Fibroblast of lung (primary cell): Measurements from ENCODE around the gene CYP4F12.

Experiments used
- CTCF ChIP-seq, 2 donors: IDR thresholded peaks in 1 of 2; conservative IDR thresholded peaks in 1 of 2; 1 replicate in 1 of 2; 2 replicates in 1 of 2; pipeline ENCODE4 v1.5.1; 2011 to 2012; ENCODE audit warnings: low read length in 2 of 2, control low read depth in 1 of 2, inconsistent platforms in 1 of 2, low read depth in 1 of 2, mild to moderate bottlenecking in 1 of 2
- EZH2 ChIP-seq: IDR thresholded peaks from 2 replicates; pipeline ENCODE4 v1.5.1; 2012; ENCODE audit warnings: low read length, control low read depth, mild to moderate bottlenecking; ENCODE audit errors: missing control alignments

GRCh38 chr19:15721268-15721667 is 48.4 kb downstream of the CYP4F12 start:
- no peak for TF ChIP-seq CTCF (conservative IDR thresholded peaks at IDR 0.05 in 1 of 2, IDR thresholded peaks at IDR 0.05 in 1 of 2; ENCODE audit: low read depth in 1 of 2, low read length in 2 of 2)
- TF ChIP-seq EZH2, result no peak
